ENCODE results near the gene TRAM2. TPM values are rescaled to one million over a fixed set of nuclear protein-coding genes. Genes with fewer than 3 reads are reported as not detected.

Gene TRAM2
- total and polyA plus RNA-seq, 5 experiments from 2014 or later: 3.1 to 9.9 (median 4.9) TPM

DNA sequence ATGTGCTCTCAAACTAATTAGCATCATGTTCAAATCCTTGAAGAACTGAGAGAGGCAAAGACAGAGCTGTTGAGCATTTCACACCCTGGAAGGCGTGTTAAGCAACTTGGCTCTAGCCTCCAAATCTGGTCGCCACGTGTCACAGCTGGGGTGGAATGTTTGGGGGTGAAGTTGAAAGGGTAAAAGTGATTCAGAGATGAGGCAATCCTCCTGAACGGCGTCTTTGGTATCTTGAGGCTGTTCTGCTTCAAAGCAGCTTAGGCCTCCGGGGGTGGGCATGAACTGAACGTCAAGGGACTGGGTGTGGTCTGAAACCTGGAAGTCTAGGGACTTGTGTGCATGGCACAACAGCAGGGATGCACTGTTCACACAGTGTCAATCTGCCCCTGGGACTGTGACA lies 62.3 kb downstream of the TRAM2 start:
- DNase-seq: no peak
- peaks cover 0 to 11% (median under 1%) of the 10 kb centered on the region in 4 donors for H3K4me1 Mint-ChIP-seq
- peak overlapping the region in 1 of 10 donors; percentile 46 for H3K27ac Mint-ChIP-seq
- H3K4me3 Mint-ChIP-seq: no peak overlapping the region
- peaks cover 0 to 73% (median 20%) of the 10 kb centered on the region in 3 donors for H3K36me3 Mint-ChIP-seq
- H3K9me3 Mint-ChIP-seq: no peaks in the 10 kb centered on the region
- no peak for ATAC-seq
- no peaks in the 10 kb centered on the region for H3K27me3 Mint-ChIP-seq
- POLR2A ChIA-PET: no interaction called here

DNA sequence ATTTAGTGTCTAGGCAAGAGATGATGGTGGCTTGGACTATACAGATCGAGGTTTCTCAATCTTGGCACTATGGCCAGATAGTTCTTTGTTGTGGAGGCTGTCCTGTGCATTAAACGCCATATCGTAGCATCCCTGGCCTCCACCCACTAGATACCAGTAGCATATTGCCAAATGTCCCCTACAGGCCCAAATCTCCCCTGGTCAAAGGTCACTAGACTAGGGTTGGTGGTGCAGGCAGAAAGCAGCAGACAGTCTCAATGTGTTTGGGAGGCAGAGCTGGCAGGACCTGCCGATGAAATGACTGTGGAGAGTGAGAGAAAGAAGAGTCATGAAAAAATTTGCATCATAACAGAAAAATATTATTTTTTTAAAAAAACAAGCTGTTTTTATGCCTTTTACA lies 63.0 kb downstream of the TRAM2 start:
- H3K27me3 Mint-ChIP-seq: no peaks in the 10 kb centered on the region
- H3K36me3 Mint-ChIP-seq: peaks cover 0 to 73% (median 24%) of the 10 kb centered on the region in 3 donors
- ATAC-seq (no peak), DNase-seq (no peak)
- H3K27ac Mint-ChIP-seq: no peak overlapping the region
- no peaks in the 10 kb centered on the region for H3K9me3 Mint-ChIP-seq
- POLR2A ChIA-PET: no interaction called here
- no peak overlapping the region for H3K4me3 Mint-ChIP-seq
- peaks cover 0 to 9% (median under 1%) of the 10 kb centered on the region in 4 donors for H3K4me1 Mint-ChIP-seq

- no peak for DNase-seq
- no peak overlapping the region for H3K4me3 Mint-ChIP-seq
Measured at GRCh38 chr6:52513464-52513863, 63.4 kb downstream of the TRAM2 start.

GRCh38 chr6:52512199-52512598 lies 64.7 kb downstream of the TRAM2 start:
- Mint-ChIP-seq H3K27me3 (no peaks in the 10 kb centered on the region), H3K27ac (no peak overlapping the region), H3K4me3 (no peak overlapping the region), H3K36me3 (peaks cover 0 to 83% (median 37%) of the 10 kb centered on the region in 3 donors), H3K4me1 (peaks cover 0 to 5% (median 0%) of the 10 kb centered on the region in 4 donors), H3K9me3 (no peaks in the 10 kb centered on the region)
- no peak for ATAC-seq
- POLR2A ChIA-PET: no interaction called here
- no peak for DNase-seq

More at GRCh38 chr6:52513464-52513863, 63.4 kb downstream of the TRAM2 start:
- Mint-ChIP-seq H3K4me1 (peaks cover 0 to 9% (median under 1%) of the 10 kb centered on the region in 4 donors), H3K27me3 (no peaks in the 10 kb centered on the region), H3K27ac (peak overlapping the region in 2 of 10 donors; percentile 15 to 66), H3K36me3 (peaks cover 0 to 76% (median 28%) of the 10 kb centered on the region in 3 donors), H3K9me3 (no peaks in the 10 kb centered on the region)
- POLR2A ChIA-PET: no interaction called here
- ATAC-seq: no peak

DNA sequence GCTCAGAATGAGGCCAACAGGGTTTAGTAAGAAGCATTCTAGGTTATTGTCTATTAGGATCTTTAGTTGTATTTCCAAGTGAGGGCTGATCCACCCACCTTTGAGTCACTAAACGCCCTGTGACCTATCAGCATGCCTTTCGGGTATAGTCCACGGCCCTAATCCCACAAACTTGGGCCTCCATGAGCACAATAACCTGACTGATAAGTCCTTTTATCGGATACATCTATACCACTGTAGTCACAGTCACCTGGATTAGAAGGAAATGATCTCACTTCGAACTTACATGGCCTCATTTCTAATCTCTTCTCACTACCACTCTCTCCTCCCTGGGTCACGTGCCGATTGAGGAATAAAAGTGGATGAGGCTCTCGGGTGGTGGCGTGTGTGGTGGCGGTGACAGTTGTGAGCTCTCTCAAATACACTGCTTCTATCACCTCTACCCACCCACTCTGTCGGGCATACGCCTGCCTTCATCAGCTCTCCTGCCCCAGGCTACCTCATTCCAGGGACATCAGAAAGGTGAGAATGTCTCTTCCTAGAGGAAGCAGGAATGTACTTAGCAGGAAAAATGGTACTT lies 65.2 kb downstream of the TRAM2 start:
- Mint-ChIP-seq H3K27ac (no peak overlapping the region), H3K36me3 (peaks cover 0 to 88% (median 37%) of the 10 kb centered on the region in 3 donors), H3K27me3 (no peaks in the 10 kb centered on the region), H3K9me3 (no peaks in the 10 kb centered on the region), H3K4me3 (no peak overlapping the region), H3K4me1 (peaks cover 0 to 5% (median 0%) of the 10 kb centered on the region in 4 donors)
- POLR2A ChIA-PET: no interaction called here
- ATAC-seq: no peak
- DNase-seq: no peak

- H3K4me1 Mint-ChIP-seq: peaks cover 0 to 5% (median 0%) of the 10 kb centered on the region in 4 donors
- no peak for DNase-seq
- H3K27me3 Mint-ChIP-seq: no peaks in the 10 kb centered on the region
- no peaks in the 10 kb centered on the region for H3K9me3 Mint-ChIP-seq
- no peak for ATAC-seq
- POLR2A ChIA-PET: no interaction called here
- H3K36me3 Mint-ChIP-seq: peaks cover 0 to 85% (median 35%) of the 10 kb centered on the region in 3 donors
- H3K27ac Mint-ChIP-seq: peak overlapping the region in 1 of 10 donors; percentile 21
- no peak overlapping the region for H3K4me3 Mint-ChIP-seq
Measured at GRCh38 chr6:52511163-52511562, 65.7 kb downstream of the TRAM2 start.

DNA sequence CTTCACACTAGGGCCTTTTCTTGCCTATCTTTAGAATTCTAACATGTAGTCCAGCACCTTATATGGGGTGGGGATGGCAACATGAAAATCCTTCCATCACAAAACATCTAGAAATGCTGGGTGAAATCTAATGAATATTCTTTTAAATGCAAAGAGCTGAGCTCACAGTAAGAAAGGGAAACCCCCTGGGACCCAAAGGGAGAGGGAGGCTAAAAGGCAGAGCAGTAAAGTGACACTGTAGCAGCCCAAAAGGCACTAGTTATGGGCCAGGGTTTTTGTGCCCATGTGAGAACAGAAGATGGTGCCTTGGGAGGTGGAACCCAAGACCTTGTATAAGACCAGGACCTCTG lies 66.7 kb downstream of the TRAM2 start:
- peaks cover 0 to 79% (median 31%) of the 10 kb centered on the region in 3 donors for H3K36me3 Mint-ChIP-seq

GRCh38 chr6:52509281-52510212 lies 67.3 kb downstream of the TRAM2 start:
- Mint-ChIP-seq H3K4me3 (no peak overlapping the region), H3K4me1 (peaks cover 0 to 5% (median 3%) of the 10 kb centered on the region in 4 donors), H3K36me3 (peaks cover 0 to 77% (median 30%) of the 10 kb centered on the region in 3 donors), H3K27me3 (no peaks in the 10 kb centered on the region), H3K9me3 (no peaks in the 10 kb centered on the region), H3K27ac (no peak overlapping the region)
- ATAC-seq (no peak), DNase-seq (no peak)
- POLR2A ChIA-PET: no interaction called here

More for the DNA sequence above, 66.7 kb downstream of the TRAM2 start:
- H3K27me3 Mint-ChIP-seq: no peaks in the 10 kb centered on the region
- ATAC-seq (no peak), DNase-seq (no peak)
- POLR2A ChIA-PET: no interaction called here
- H3K9me3 Mint-ChIP-seq: no peaks in the 10 kb centered on the region
- no peak overlapping the region for H3K27ac Mint-ChIP-seq
- no peak overlapping the region for H3K4me3 Mint-ChIP-seq
- H3K4me1 Mint-ChIP-seq: peaks cover 0 to 6% (median under 1%) of the 10 kb centered on the region in 4 donors

- H3K27ac Mint-ChIP-seq: no peak overlapping the region
- peaks cover 0 to 66% (median 30%) of the 10 kb centered on the region in 3 donors for H3K36me3 Mint-ChIP-seq
- ATAC-seq (no peak), DNase-seq (no peak)
- POLR2A ChIA-PET: no interaction called here
- no peak overlapping the region for H3K4me3 Mint-ChIP-seq
- H3K27me3 Mint-ChIP-seq: no peaks in the 10 kb centered on the region
- H3K9me3 Mint-ChIP-seq: no peaks in the 10 kb centered on the region
- H3K4me1 Mint-ChIP-seq: peaks cover 0 to 5% (median 2%) of the 10 kb centered on the region in 4 donors
Measured at GRCh38 chr6:52508261-52508739, 68.6 kb downstream of the TRAM2 start.

DNA sequence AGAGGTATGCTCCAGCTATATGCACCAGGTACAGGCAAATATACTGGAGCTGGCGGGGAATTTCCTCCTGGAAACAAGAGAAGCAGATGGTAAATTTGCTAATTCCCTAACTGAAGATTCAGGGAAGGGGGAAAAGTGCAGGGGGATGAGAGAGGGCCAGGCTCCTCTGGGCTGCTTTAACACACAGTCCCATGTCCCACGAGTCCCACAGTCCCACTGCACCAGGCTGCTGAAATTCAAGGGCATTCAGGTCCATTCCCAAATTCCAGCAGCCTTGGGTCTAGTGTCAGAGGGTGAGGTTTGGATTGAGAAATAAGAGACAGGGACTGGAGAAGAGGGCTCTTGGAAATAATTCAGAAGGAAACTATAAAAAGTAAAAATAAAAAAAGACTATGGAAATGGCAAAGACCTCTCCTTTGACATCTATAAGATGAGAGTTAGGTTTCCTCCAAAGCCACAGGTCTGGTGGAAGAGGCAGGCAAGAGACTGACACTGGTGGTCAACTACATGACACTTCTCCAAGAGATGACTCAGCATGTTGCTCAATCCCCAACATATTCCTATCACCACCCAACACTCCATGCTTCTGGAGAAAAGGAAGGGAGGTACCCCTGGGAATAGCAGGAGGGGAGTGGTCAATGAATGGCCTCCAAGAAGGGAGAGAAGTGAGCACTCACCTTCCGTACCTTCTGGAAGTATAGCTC lies 69.2 kb downstream of the TRAM2 start:
- H3K4me1 Mint-ChIP-seq: peaks cover 0 to 5% (median 1%) of the 10 kb centered on the region in 4 donors
- no peak overlapping the region for H3K27ac Mint-ChIP-seq
- no peaks in the 10 kb centered on the region for H3K27me3 Mint-ChIP-seq
- no peak for ATAC-seq
- POLR2A ChIA-PET: no interaction called here
- no peak overlapping the region for H3K4me3 Mint-ChIP-seq
- H3K36me3 Mint-ChIP-seq: peaks cover 0 to 66% (median 30%) of the 10 kb centered on the region in 3 donors
- no peaks in the 10 kb centered on the region for H3K9me3 Mint-ChIP-seq
- DNase-seq: no peak

DNA sequence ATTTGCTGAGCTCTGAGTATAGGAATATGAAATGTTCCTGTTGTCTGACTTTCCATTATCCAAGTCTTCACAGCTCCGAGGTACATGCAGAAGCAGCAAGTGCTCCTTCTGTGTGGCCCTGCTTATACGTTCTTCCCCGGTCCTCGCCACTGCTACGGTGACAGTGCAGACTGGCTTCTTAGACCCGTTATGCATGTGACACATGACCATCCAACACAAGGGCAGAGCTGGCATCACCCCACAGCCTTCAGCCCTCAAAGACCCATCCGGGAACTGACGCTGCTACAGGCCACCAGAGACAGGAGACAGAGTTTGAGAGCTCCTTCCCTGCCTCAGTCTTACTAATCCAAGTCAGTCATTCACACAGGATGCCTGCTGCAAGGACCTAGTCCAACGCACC lies 70.4 kb downstream of the TRAM2 start:
- ATAC-seq (no peak), DNase-seq (no peak)
- Mint-ChIP-seq H3K27me3 (no peaks in the 10 kb centered on the region), H3K36me3 (peaks cover 0 to 61% (median 29%) of the 10 kb centered on the region in 3 donors), H3K27ac (no peak overlapping the region), H3K4me1 (peaks cover 0 to 5% (median 1%) of the 10 kb centered on the region in 4 donors), H3K9me3 (no peaks in the 10 kb centered on the region), H3K4me3 (no peak overlapping the region)
- POLR2A ChIA-PET: no interaction called here

GRCh38 chr6:52505726-52506409 lies 71.0 kb downstream of the TRAM2 start:
- no peak overlapping the region for H3K4me3 Mint-ChIP-seq
- no peaks in the 10 kb centered on the region for H3K9me3 Mint-ChIP-seq
- ATAC-seq (no peak), DNase-seq (no peak)
- no peaks in the 10 kb centered on the region for H3K27me3 Mint-ChIP-seq
- POLR2A ChIA-PET: no interaction called here
- H3K27ac Mint-ChIP-seq: peak overlapping the region in 2 of 10 donors; percentile 27 to 58
- peaks cover 0 to 58% (median 29%) of the 10 kb centered on the region in 3 donors for H3K36me3 Mint-ChIP-seq
- peaks cover 0 to 5% (median 1%) of the 10 kb centered on the region in 4 donors for H3K4me1 Mint-ChIP-seq

Data from naive thymus-derived CD8-positive, alpha-beta T cell (primary cell).